Spleen (tissue), 7 donors: Measurements from ENCODE around the gene PDE4B.

Source experiments
- CTCF ChIP-seq, 11 experiments: fragments of 200-600 bp in 7 of 11; fragments of 450-650 bp in 4 of 11; sonication (generic) in 4 of 11; IDR thresholded peaks in 8 of 11; conservative IDR thresholded peaks in 3 of 11; 1 replicate in 7 of 11; 2 replicates in 4 of 11; pipeline versions ENCODE4 v1.4.0 to v1.8.0; 2016 to 2021; ENCODE audit warnings: antibody characterized with exemption in 11 of 11, inconsistent platforms in 4 of 11, mild to moderate bottlenecking in 1 of 11
- POLR2A ChIP-seq, 3 donors: fragments of 450-650 bp; IDR thresholded peaks; one replicate each; pipeline ENCODE4 v1.5.1; 2017; ENCODE audit warnings: antibody characterized with exemption in 3 of 3, mild to moderate bottlenecking in 1 of 3
- donor health status: DM: no; HTN: no; CAD: no; lungs with moderate emphysema.
- donor health status: DM: no; HTN: no; CAD: no.
- donor health status: DM: no; HTN: no; CAD: no.

DNA sequence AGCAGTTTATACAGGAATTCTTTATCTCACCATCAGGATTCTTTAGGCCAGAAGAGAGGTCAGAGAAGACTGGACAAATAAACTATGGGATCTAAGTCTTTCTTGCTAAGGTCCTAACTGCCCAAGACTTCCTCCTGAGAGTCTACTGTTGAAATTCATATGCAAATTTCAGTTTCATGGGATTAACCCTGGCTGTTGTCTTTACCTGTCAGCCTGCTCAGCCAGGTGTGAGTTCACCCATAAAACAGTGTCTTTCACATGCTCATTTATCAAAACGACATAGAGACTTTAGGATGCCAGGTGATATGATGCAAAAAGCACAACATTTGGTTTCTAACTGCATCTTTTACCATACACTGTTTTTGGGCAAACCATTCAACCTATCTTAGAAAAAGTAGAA, 211.0 kb downstream of the PDE4B start:
- no peak for TF ChIP-seq CTCF (IDR thresholded peaks at IDR 0.05 in 8 of 11, conservative IDR thresholded peaks at IDR 0.05 in 3 of 11)
- TF ChIP-seq POLR2A (IDR thresholded peaks at IDR 0.05) = no peak
